H1 (cell line): ENCODE measurements around the gene MAPK14.

Experiments
- CREB1 ChIP-seq: IDR thresholded peaks from 2 replicates; pipeline ENCODE4 v1.6.1; 2012; ENCODE audit warnings: inconsistent platforms
- CTCF ChIP-seq, 3 experiments: IDR thresholded peaks; 1 replicate in 2 of 3; 2 replicates in 1 of 3; pipeline versions ENCODE4 v1.5.1 to v1.6.1; 2011; ENCODE audit warnings: low read length in 3 of 3, mild to moderate bottlenecking in 3 of 3, inconsistent platforms in 2 of 3, low read depth in 1 of 3, moderate library complexity in 1 of 3; ENCODE audit not compliant: insufficient read depth in 1 of 3; ENCODE audit errors: control extremely low read depth in 1 of 3
- EP300 ChIP-seq, 2 experiments: IDR thresholded peaks; 1 replicate in 1 of 2; 2 replicates in 1 of 2; pipeline ENCODE4 v1.6.1; 2011 to 2012; ENCODE audit warnings: low read depth in 2 of 2, low read length in 2 of 2, mild to moderate bottlenecking in 2 of 2, borderline replicate concordance in 1 of 2, inconsistent platforms in 1 of 2, moderate library complexity in 1 of 2
- GTF2F1 ChIP-seq: IDR thresholded peaks from 2 replicates; pipeline ENCODE4 v1.6.1; 2012; ENCODE audit warnings: low read depth, low read length, improper control_type of control experiment, borderline replicate concordance
- POLR2A ChIP-seq, 2 experiments: IDR thresholded peaks; 1 replicate in 1 of 2; 2 replicates in 1 of 2; pipeline ENCODE4 v1.6.1; 2011; ENCODE audit warnings: low read depth in 2 of 2, low read length in 2 of 2, mild to moderate bottlenecking in 2 of 2; ENCODE audit errors: control extremely low read depth in 1 of 2

GRCh38 chr6:35993150-35993549 is 34.5 kb upstream of the MAPK14 start:
- TF ChIP-seq CTCF (IDR thresholded peaks at IDR 0.05; ENCODE audit: control extremely low read depth in 1 of 3, insufficient read depth in 1 of 3, low read depth in 1 of 3, low read length in 3 of 3), result no peak
- TF ChIP-seq EP300 (IDR thresholded peaks at IDR 0.05; ENCODE audit: borderline replicate concordance in 1 of 2, low read depth in 2 of 2, low read length in 2 of 2), result no peak
- TF ChIP-seq GTF2F1, result no peak
- no peak for TF ChIP-seq CREB1
- no peak for TF ChIP-seq POLR2A (IDR thresholded peaks at IDR 0.05; ENCODE audit: control extremely low read depth in 1 of 2, low read depth in 2 of 2, low read length in 2 of 2)
